ENCODE data around the gene LRP2. TPM values are rescaled to one million over a fixed set of nuclear protein-coding genes. Genes with fewer than 3 reads are reported as not detected.
"Not testable (repeated sequence)": the region's sequence is repeated elsewhere in the genome, so short reads cannot be mapped to it uniquely, and the experiment has no call there.

Gene LRP2
- total and polyA plus RNA-seq, 5 donors: 0.16 to 0.66 (median 0.33) TPM

DNA sequence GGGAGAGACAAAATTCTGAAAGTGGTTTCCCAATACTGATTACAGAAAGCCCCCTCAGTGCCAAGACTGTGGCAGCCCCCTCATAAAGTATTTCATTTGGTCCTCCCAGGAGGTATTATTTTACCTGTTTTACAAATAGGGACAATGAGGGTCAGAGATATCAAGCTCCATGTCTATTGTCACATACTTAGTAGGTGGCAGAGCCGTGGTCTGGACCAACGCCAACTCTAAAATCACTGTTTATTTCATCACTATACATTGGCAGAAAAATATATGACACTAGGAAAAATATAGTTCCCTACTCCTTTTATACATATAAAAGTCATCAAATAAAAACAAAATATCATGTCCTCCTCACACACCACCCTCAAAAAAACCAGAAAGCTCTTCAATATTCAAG is 224.4 kb downstream of the LRP2 start:
- Histone ChIP-seq H3K4me3 (ENCODE audit: low read length) (no peak overlapping the region), H3K27me3 (ENCODE audit: control insufficient read depth, insufficient read depth) (no peaks in the 10 kb centered on the region), H3K27ac (ENCODE audit: low read length) (no peak overlapping the region), H3K9me3 (ENCODE audit: control insufficient read depth, low read length) (no peaks in the 10 kb centered on the region), H3K4me1 (ENCODE audit: control insufficient read depth, insufficient read depth, low read length) (no peaks in the 10 kb centered on the region)
- ATAC-seq (no peak), DNase-seq (no peak)
- WGBS: 43% methylated on average over 2 of the region's 2 CpGs
- intact Hi-C loops (cut with DNase I): no loop called here

GRCh38 chr2:169136885-169137534 is 225.3 kb downstream of the LRP2 start:
- 42% methylated on average over 3 of the region's 3 CpGs for WGBS
- H3K27ac ChIP-seq (ENCODE audit: low read length): no peak overlapping the region
- no peak overlapping the region for H3K4me3 ChIP-seq (ENCODE audit: low read length)
- H3K27me3 ChIP-seq (ENCODE audit: control insufficient read depth, insufficient read depth): no peaks in the 10 kb centered on the region
- no peaks in the 10 kb centered on the region for H3K4me1 ChIP-seq (ENCODE audit: control insufficient read depth, insufficient read depth, low read length)
- intact Hi-C loops (cut with DNase I): no loop called here
- no peaks in the 10 kb centered on the region for H3K9me3 ChIP-seq (ENCODE audit: control insufficient read depth, low read length)
- ATAC-seq (peak; percentile 48 to 75), DNase-seq (peak; percentile 25 to 70 (median 67))

- ATAC-seq; H3K4me3 ChIP-seq (ENCODE audit: low read length); intact Hi-C loops (cut with DNase I); H3K27ac ChIP-seq (ENCODE audit: low read length); H3K27me3 ChIP-seq (ENCODE audit: control insufficient read depth, insufficient read depth); H3K9me3 ChIP-seq (ENCODE audit: control insufficient read depth, low read length); DNase-seq; H3K4me1 ChIP-seq (ENCODE audit: control insufficient read depth, insufficient read depth, low read length): not testable (repeated sequence)
- WGBS: 94% methylated on average over 4 of the region's 5 CpGs
These were observed 225.9 kb downstream of the LRP2 start for GRCh38 chr2:169136428-169136827.

GRCh38 chr2:169134272-169134671 is 228.1 kb downstream of the LRP2 start:
- 78% methylated on average over 6 of the region's 6 CpGs for WGBS
- H3K27me3 ChIP-seq (ENCODE audit: control insufficient read depth, insufficient read depth); DNase-seq; intact Hi-C loops (cut with DNase I); ATAC-seq; H3K4me3 ChIP-seq (ENCODE audit: low read length); H3K9me3 ChIP-seq (ENCODE audit: control insufficient read depth, low read length); H3K4me1 ChIP-seq (ENCODE audit: control insufficient read depth, insufficient read depth, low read length); H3K27ac ChIP-seq (ENCODE audit: low read length): not testable (repeated sequence)

DNA sequence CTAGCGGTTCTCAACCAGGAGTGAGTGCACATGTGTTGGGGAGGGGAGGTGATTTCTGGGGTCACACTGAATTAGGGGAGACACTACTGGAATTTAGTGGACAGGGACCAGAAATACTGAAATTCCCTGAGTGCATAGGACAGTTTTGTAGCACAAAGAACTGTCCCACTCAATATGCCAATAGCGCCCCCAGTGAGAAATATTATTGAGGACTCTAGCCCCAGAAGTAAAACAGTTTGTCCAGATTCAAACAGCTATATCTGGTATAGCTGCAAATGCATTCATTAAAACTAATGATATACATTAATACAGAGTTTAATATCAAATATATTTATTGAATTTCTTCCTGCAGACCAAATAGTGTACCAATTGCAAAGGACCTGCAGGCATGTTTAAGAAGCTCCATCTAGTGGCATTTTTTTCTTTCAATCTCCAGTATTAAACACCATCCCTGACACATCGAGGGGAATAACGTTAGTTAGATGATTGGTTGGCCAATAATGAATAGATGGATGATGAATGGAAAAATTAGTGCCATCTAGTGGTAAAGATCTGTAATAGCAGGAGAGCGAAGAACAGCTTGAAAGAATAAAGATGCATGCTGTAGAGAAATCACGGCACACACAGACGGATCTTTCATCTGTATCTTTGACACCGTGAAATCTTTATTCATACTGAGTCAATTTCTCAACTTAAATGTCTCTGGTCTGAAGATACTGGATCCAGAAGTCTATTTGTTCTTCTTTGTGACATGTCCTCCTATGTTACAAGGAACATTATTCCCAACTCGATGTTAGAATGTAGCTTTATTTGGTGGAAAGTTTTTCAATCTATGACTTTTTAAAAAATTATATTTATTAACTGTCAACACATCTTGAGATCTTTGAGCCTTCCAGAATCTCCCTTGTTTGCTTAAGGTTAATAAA is 230.5 kb downstream of the LRP2 start:
- DNase-seq: no peak
- 30% methylated on average over 9 of the region's 9 CpGs for WGBS
- H3K27me3 ChIP-seq (ENCODE audit: control insufficient read depth, insufficient read depth): no peaks in the 10 kb centered on the region
- no peak overlapping the region for H3K27ac ChIP-seq (ENCODE audit: low read length)
- peak; percentile 33 to 49 for ATAC-seq
- no peaks in the 10 kb centered on the region for H3K4me1 ChIP-seq (ENCODE audit: control insufficient read depth, insufficient read depth, low read length)
- H3K9me3 ChIP-seq (ENCODE audit: control insufficient read depth, low read length): no peaks in the 10 kb centered on the region
- H3K4me3 ChIP-seq (ENCODE audit: low read length): no peak overlapping the region
- intact Hi-C loops (cut with DNase I): no loop called here

DNA sequence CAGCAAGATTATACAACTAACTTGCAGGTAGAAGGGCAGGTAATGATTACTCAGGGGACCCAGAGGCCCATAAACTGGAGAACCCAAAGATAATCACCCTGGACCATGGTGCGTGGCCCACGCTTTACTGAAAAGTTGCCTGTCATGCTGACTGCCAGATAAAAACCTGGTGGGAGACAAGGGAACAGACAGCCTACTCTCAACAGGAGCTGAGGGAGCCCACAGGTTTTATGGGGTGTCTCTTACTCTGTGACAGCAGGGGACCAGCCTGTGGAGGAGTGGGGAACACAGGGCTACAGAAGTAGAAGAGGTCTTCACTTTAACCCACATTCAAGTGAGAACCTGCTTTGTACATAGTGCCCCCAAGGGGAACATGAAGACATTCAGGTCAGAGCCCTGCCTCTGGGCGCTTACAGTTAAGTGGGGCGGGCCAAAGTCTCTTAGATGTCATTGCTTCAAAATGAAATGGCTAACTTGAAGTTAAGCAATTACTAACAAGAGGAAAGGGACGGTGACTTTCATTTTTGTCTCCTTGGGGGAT is 232.6 kb downstream of the LRP2 start:
- no peak for DNase-seq
- 90% methylated on average over 5 of the region's 5 CpGs for WGBS
- no peak for ATAC-seq
- no peak overlapping the region for H3K4me3 ChIP-seq (ENCODE audit: low read length)
- H3K27ac ChIP-seq (ENCODE audit: low read length): no peak overlapping the region
- H3K9me3 ChIP-seq (ENCODE audit: control insufficient read depth, low read length): no peaks in the 10 kb centered on the region
- no peaks in the 10 kb centered on the region for H3K4me1 ChIP-seq (ENCODE audit: control insufficient read depth, insufficient read depth, low read length)
- intact Hi-C loops (cut with DNase I): no loop called here
- H3K27me3 ChIP-seq (ENCODE audit: control insufficient read depth, insufficient read depth): no peaks in the 10 kb centered on the region

DNA sequence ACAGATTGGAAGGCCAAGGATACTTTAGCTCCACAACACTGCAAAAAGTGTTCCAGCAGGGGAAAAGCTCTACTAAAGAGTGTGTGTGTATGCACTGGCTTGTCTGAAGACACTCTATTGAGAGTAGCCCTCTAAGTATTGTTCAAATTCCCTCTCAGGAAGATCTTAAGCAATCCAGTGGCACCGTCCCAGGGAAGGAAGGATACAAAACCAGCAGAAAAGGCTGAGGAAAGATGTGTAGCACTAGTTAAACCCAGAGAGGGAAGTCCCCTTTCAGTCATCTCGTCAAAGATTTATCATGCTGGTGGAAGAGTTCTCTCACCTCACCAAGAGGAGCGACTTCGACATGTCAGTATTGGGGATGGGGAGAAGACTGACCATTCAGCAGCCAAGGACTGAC is 242.5 kb downstream of the LRP2 start:
- intact Hi-C loops (cut with DNase I): no loop called here
- WGBS: 77% methylated on average over 4 of the region's 4 CpGs
- peaks cover 10% of the 10 kb centered on the region for H3K4me1 ChIP-seq (ENCODE audit: control insufficient read depth, insufficient read depth, low read length)
- H3K4me3 ChIP-seq (ENCODE audit: low read length): no peak overlapping the region
- no peak overlapping the region for H3K27ac ChIP-seq (ENCODE audit: low read length)
- DNase-seq (no peak), ATAC-seq (no peak)
- H3K9me3 ChIP-seq (ENCODE audit: control insufficient read depth, low read length): no peaks in the 10 kb centered on the region
- H3K27me3 ChIP-seq (ENCODE audit: control insufficient read depth, insufficient read depth): no peaks in the 10 kb centered on the region

DNA sequence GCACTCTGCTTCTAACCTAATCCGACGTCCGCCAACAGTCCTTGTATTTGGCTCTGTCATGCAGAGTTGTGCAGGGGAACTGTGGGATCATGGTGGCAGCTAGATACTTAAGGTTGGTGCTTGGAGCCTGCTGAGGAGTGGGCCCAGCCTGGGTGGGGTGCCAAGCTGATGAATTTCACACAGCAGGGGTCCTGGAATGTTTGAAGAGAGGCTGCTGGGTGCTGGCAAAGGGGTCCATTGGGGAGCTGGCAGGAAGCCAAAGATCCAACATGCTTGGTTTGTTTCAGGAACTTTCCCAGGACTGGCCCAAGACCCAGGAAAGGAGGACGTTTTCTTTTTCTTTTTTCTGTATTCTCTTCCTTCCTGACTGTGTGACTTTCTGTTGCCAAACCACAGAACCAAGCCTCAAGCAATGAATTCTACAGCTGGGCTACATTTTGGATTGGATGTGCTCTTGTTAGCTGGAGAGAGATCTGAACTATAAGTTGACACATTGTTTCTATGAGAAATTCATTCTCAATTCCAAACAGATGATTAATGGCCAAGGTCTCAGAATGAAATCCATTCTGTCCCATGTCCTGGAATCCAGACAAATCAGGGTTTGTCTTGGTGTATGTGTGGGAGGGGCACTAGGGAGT is 243.1 kb downstream of the LRP2 start:
- Histone ChIP-seq H3K27me3 (ENCODE audit: control insufficient read depth, insufficient read depth) (no peaks in the 10 kb centered on the region), H3K9me3 (ENCODE audit: control insufficient read depth, low read length) (no peaks in the 10 kb centered on the region), H3K4me3 (ENCODE audit: low read length) (no peak overlapping the region), H3K4me1 (ENCODE audit: control insufficient read depth, insufficient read depth, low read length) (peaks cover 10% of the 10 kb centered on the region), H3K27ac (ENCODE audit: low read length) (no peak overlapping the region)
- ATAC-seq: no peak
- WGBS: 65% methylated on average over 4 of the region's 4 CpGs
- DNase-seq: no peak
- intact Hi-C loops (cut with DNase I): no loop called here

- ATAC-seq (no peak), DNase-seq (no peak)
- Histone ChIP-seq H3K27me3 (ENCODE audit: control insufficient read depth, insufficient read depth) (no peaks in the 10 kb centered on the region), H3K4me1 (ENCODE audit: control insufficient read depth, insufficient read depth, low read length) (peaks cover 10% of the 10 kb centered on the region), H3K27ac (ENCODE audit: low read length) (no peak overlapping the region), H3K9me3 (ENCODE audit: control insufficient read depth, low read length) (no peaks in the 10 kb centered on the region), H3K4me3 (ENCODE audit: low read length) (no peak overlapping the region)
- WGBS: 78% methylated on average over 2 of the region's 2 CpGs
- intact Hi-C loops (cut with DNase I): no loop called here
These were observed 244.3 kb downstream of the LRP2 start for GRCh38 chr2:169118060-169118459.

DNA sequence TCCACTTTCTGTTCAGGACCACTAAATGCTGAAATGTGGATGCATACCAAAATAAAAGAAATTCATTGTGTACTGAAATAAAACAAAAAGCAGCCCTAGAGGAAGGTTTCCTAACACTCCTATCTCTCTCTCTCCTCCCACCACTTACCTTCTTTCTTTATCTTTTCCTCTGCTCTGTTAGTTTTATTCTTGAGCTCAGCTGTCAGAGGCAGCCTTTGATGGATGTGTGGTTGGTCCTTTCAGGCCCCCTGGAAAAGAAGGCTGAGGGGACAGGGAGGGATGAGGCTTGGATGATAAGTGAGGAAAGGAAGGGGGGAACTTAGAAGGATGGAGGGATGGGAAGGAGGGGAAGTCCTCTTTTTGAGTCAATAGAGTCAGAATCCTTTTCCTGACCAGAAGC is 245.3 kb downstream of the LRP2 start:
- ATAC-seq: no peak
- Histone ChIP-seq H3K27me3 (ENCODE audit: control insufficient read depth, insufficient read depth) (no peaks in the 10 kb centered on the region), H3K27ac (ENCODE audit: low read length) (peak overlapping the region; percentile 48), H3K9me3 (ENCODE audit: control insufficient read depth, low read length) (no peaks in the 10 kb centered on the region), H3K4me3 (ENCODE audit: low read length) (no peak overlapping the region), H3K4me1 (ENCODE audit: control insufficient read depth, insufficient read depth, low read length) (peaks cover 10% of the 10 kb centered on the region)
- DNase-seq: no peak
- intact Hi-C loops (cut with DNase I): no loop called here

DNA sequence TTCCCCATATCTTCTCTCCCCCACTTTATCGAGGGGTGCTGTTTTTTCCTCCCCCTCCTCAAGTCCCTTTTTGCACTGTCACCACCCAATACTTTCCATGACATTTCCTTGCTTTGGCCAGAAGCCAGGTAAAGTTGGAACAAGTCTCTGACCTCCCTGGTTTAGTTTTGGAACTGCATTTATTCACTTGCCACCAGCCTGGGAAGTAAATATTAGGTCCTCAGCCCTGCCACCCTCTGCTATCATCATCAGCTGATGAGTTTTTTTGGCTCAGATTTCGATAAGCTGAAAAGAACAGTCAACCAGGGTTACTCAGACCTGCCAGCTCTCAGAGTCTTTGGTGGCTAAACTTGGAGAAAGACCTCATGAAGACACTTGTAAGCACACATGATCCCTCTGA is 246.0 kb downstream of the LRP2 start:
- H3K4me3 ChIP-seq (ENCODE audit: low read length): no peak overlapping the region
- no peaks in the 10 kb centered on the region for H3K27me3 ChIP-seq (ENCODE audit: control insufficient read depth, insufficient read depth)
- peaks cover 10% of the 10 kb centered on the region for H3K4me1 ChIP-seq (ENCODE audit: control insufficient read depth, insufficient read depth, low read length)
- H3K9me3 ChIP-seq (ENCODE audit: control insufficient read depth, low read length): no peaks in the 10 kb centered on the region
- ATAC-seq (peak; percentile 67 to 68), DNase-seq (no peak)
- WGBS: 12% methylated on average over 2 of the region's 2 CpGs
- H3K27ac ChIP-seq (ENCODE audit: low read length): peak overlapping the region; percentile 71
- intact Hi-C loops (cut with DNase I): no loop called here
